ENCODE data around the gene KCNK18.

Gene KCNK18

DNA sequence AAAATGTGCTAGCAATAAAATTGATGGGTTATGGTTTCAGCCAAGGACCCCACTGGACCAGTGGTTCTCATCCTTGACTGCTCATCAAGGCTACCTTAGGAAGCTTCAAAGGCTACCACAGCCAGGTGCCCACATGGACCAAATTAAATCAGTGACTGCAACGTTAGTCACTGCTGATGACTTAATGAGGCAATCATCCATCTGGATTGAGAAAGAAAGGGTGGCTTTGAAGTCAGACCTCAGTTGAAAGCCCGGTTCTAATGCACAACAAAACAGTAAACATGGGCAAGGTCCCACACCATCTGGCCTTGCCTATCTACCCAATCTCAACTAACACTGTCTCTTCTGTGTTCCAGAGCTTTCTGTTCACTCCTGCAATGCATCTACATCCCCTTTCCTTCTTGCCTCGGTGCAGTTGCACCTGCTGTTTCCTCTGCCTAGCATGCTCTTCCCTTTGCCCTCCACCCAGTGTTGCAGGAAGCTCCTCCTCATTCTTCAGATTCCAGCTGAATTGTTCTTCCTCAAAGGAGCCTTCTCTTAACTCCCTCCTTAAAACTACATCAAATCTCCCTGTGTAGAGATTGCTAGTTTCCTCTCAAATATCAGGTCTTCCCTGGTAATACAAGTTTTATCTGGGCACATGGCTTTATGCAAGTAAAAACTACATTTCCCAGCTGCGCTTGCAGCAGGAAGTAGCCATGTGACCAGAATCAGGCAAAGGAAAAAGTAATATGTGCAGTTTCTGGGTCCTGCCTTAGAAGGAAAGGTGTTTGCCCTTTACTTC is 10.3 kb upstream of the KCNK18 start:
- peaks cover 5% of the 10 kb centered on the region for H3K9me3 Mint-ChIP-seq

DNA sequence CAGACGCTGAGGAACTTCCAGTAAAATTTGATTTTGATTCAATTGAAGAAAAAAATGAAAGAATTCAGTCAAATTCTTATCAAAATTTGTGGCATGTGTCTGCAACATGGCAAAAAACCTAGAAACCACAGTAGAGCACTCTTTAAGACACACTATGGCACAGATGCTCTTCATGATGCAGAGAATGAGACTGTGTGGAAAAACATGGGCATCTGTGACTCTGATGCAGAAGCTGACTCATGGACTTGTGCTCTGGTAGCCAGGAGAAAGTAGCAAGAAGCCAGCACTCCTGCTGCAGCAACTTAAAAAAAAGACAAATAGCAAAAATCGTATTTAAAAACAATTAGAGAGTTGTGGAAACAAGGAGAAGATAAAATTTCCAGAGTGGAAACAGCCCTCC is 8.9 kb upstream of the KCNK18 start:
- Mint-ChIP-seq H3K4me1 (ENCODE audit: low read depth) (no peaks in the 10 kb centered on the region), H3K36me3 (ENCODE audit: low read depth) (no peaks in the 10 kb centered on the region), H3K27ac (no peak overlapping the region), H3K4me3 (no peak overlapping the region), H3K27me3 (ENCODE audit: low read depth) (no peaks in the 10 kb centered on the region), H3K9me3 (peaks cover 5% of the 10 kb centered on the region)

More for the DNA sequence above, 10.3 kb upstream of the KCNK18 start:
- no peaks in the 10 kb centered on the region for H3K36me3 Mint-ChIP-seq (ENCODE audit: low read depth)
- no peaks in the 10 kb centered on the region for H3K4me1 Mint-ChIP-seq (ENCODE audit: low read depth)
- H3K27me3 Mint-ChIP-seq (ENCODE audit: low read depth) = no peaks in the 10 kb centered on the region
- no peak overlapping the region for H3K27ac Mint-ChIP-seq
- no peak overlapping the region for H3K4me3 Mint-ChIP-seq

DNA sequence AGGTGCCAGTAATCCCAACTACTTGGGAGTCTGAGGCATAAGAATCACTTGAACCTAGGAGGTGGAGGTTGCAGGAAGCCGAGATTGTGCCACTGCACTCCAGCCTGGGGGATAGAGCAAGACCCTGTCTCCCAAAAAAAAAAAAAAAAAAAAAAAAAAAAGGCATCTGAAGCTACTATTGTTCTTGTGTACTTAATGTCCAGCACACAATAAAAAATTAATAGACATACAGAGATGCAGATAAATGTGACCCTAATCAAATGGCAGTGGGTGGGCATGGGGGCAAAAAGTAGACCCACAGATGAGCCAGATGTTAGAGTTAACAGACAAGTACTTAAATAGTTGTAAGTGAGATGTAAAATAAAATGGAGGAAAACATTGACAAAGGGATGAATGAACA is 7.7 kb upstream of the KCNK18 start:
- Mint-ChIP-seq H3K4me3 (no peak overlapping the region), H3K9me3 (peaks cover 5% of the 10 kb centered on the region), H3K27me3 (ENCODE audit: low read depth) (no peaks in the 10 kb centered on the region), H3K27ac (no peak overlapping the region), H3K36me3 (ENCODE audit: low read depth) (no peaks in the 10 kb centered on the region), H3K4me1 (ENCODE audit: low read depth) (no peaks in the 10 kb centered on the region)

DNA sequence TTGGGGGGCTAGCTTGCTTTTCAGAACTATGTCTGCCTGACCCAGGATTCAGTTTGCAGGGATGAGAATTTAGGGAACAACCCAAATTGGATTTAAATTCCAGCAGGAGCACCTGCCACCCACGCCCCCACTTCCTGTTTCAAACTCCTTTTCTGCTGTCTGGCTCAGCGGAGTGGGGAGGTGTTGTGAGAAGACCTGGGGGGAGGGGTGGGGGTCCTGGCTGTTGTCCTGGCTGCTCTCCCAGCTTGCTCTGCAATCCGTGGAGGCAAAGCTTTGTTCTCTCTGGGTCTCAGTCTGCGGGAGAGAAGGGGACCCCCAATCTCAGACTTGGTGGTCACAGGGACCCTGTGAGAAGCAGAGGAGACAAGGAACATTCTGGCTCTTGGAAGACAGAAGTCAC is 799 bp downstream of the KCNK18 start:
- H3K27ac Mint-ChIP-seq = no peak overlapping the region
- no peak overlapping the region for H3K4me3 Mint-ChIP-seq

DNA sequence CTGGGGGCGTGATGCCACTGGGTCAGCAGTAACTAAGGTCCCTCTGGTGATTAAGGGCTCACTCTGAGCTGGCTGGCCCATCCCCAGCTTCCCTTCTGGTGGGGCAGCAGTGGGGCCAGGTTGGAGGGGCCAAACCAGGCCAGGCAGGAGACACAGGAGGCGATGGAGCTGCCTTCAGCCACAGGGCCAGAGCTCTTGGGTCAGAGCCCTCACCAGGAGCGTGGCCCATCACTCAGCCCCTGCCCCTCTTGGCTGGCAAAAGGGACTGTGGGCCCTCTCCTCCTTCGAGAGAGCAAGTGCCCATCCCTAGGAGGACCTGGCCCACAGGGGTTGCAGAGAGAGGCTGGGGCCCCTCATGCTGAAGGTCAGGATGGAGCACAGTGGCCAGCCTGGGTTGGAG is 4.5 kb downstream of the KCNK18 start:
- H3K4me3 Mint-ChIP-seq = no peak overlapping the region
- no peaks in the 10 kb centered on the region for H3K36me3 Mint-ChIP-seq (ENCODE audit: low read depth)
- H3K27ac Mint-ChIP-seq = no peak overlapping the region
- no peaks in the 10 kb centered on the region for H3K9me3 Mint-ChIP-seq
- H3K27me3 Mint-ChIP-seq (ENCODE audit: low read depth) = no peaks in the 10 kb centered on the region
- H3K4me1 Mint-ChIP-seq (ENCODE audit: low read depth) = no peaks in the 10 kb centered on the region

More for the DNA sequence above, 799 bp downstream of the KCNK18 start:
- no peaks in the 10 kb centered on the region for H3K9me3 Mint-ChIP-seq
- H3K27me3 Mint-ChIP-seq (ENCODE audit: low read depth) = no peaks in the 10 kb centered on the region
- no peaks in the 10 kb centered on the region for H3K4me1 Mint-ChIP-seq (ENCODE audit: low read depth)
- H3K36me3 Mint-ChIP-seq (ENCODE audit: low read depth) = no peaks in the 10 kb centered on the region

DNA sequence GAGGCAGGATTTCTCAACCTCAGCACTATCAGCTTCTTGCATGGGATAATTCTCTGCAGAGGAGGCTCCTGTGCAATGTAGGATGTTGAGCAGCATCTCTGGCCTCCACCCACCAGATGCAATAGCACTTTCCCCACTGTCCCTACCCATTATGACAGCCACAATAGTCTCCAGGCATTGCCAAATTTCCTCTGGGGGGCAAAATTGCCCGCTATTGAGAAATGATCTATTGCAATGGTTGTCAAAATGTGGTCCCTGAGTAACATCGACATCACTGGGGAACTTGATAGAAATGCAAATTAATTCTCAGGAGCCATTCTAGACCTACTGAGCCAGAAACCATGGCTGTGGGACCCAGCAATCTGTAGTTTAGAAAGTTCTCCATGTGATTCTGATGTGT is 7.0 kb downstream of the KCNK18 start:
- no peaks in the 10 kb centered on the region for H3K36me3 Mint-ChIP-seq (ENCODE audit: low read depth)
- no peaks in the 10 kb centered on the region for H3K9me3 Mint-ChIP-seq
- H3K4me3 Mint-ChIP-seq = no peak overlapping the region
- H3K4me1 Mint-ChIP-seq (ENCODE audit: low read depth) = no peaks in the 10 kb centered on the region
- no peak overlapping the region for H3K27ac Mint-ChIP-seq
- no peaks in the 10 kb centered on the region for H3K27me3 Mint-ChIP-seq (ENCODE audit: low read depth)

DNA sequence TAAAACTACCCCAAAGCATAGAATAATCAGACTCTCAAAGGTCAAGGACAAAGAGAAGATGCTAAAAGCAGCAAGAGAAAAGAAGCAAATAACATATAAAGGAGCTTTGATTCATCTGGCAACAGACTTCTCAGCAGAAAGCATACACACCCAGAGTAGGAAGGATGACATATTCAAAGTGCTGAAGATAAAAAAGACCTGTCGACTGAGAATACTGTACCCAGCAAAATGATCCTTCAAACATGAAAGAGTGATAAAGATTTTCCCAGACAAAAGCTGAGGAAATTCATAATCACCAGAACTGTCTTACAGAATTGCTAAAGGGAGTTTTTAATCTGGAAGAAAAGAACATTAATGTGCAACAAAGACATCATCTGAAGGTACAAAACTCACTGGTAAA is 14.9 kb downstream of the KCNK18 start:
- no peak overlapping the region for H3K27ac Mint-ChIP-seq
- H3K36me3 Mint-ChIP-seq (ENCODE audit: low read depth) = no peaks in the 10 kb centered on the region
- no peak overlapping the region for H3K4me3 Mint-ChIP-seq
- H3K27me3 Mint-ChIP-seq (ENCODE audit: low read depth) = peaks cover 27% of the 10 kb centered on the region
- H3K9me3 Mint-ChIP-seq = peaks cover 7% of the 10 kb centered on the region
- H3K4me1 Mint-ChIP-seq (ENCODE audit: low read depth) = peaks cover 2% of the 10 kb centered on the region

DNA sequence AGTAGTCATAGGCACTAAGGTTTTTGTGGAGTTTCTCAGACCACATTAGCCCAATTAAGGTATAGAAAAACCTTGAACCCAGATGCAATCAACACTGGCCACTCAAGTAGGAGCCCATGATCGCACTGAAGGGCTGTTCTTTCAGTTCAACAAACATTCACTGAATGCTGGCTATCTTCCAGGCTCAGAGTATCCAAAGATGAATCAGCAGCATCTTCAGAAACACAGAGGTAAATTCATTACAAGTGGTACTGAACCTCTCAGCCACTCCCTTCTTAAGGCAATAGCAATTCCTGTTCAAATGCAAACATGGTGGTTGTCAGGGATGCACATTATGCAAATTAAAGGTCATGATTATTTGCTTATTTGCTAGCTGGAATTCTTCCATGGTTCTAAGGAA is 17.1 kb downstream of the KCNK18 start:
- no peaks in the 10 kb centered on the region for H3K36me3 Mint-ChIP-seq (ENCODE audit: low read depth)
- H3K9me3 Mint-ChIP-seq = peaks cover 7% of the 10 kb centered on the region
- H3K4me3 Mint-ChIP-seq = no peak overlapping the region
- peaks cover 34% of the 10 kb centered on the region for H3K27me3 Mint-ChIP-seq (ENCODE audit: low read depth)
- no peak overlapping the region for H3K27ac Mint-ChIP-seq
- H3K4me1 Mint-ChIP-seq (ENCODE audit: low read depth) = peaks cover 2% of the 10 kb centered on the region

DNA sequence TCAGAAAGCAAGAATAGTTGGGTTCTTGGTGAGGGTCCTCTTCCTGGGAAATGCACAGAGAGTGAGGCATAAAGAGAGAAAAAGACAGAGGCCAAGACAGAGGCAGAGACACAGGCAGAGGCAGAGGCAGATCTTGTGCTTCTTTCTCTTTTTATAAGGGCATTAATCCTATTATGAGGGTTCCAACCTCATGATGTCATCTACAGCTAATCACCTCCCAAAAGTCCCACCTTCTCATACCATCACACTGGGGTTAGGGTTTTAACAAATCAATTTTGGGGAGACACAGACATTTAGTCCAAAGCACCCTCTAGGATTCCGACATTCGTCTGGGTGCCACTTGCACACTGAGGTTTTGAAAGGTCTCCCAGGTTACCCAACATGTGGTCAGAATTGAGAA is 17.8 kb downstream of the KCNK18 start:
- Mint-ChIP-seq H3K4me1 (ENCODE audit: low read depth) (peaks cover 2% of the 10 kb centered on the region), H3K4me3 (no peak overlapping the region), H3K27ac (no peak overlapping the region), H3K36me3 (ENCODE audit: low read depth) (no peaks in the 10 kb centered on the region), H3K9me3 (peaks cover 7% of the 10 kb centered on the region), H3K27me3 (ENCODE audit: low read depth) (peaks cover 34% of the 10 kb centered on the region)

DNA sequence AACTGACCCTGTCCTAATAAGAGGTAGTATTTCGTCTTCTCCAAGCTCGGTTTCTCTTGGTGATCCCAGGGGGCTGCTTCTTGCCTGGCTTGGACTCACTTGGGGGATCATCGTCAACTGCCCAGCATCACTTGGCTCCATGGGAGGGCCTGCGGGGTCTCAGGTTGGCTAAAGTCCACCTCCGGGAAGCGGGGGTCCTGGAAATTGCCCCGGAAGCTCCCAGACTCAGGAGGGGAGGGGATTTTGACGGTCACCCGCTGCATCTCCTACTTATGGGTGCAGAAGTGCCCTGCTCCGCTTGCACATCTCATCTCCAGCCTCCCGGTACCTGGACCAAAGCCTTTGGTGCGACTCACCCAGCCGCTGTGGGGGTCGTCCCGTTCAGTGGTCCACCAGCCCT is 18.7 kb downstream of the KCNK18 start:
- H3K27ac Mint-ChIP-seq = no peak overlapping the region
- no peak overlapping the region for H3K4me3 Mint-ChIP-seq

DNA sequence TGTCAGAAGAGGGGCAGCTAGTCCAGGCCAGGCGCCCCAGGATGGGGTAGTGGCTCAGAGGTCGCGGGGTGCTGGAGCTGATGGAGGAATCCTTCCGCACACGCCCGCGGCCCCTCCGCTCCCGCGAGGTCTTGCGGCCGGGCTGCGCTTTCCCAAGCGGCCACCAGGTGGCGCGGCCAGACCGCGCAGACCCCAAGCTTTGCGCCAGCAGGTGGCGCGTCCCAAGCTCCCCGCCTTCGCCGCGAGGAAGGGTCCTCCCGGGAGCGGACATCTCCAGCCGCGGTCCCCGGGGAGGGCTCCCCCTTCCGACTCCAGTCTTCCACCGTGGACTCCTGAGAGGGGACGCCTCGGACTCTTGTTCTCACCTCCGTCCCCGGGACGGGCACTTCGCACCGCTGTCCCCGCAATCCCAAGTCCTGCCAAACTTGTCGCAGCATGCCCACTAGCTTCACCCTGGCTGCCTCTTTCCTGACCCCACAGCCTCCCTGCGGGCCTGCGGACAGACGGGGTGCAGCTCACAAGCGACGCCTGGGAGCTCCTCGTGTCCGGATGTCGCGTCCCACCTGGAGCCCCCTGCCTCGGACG is 19.4 kb downstream of the KCNK18 start:
- Mint-ChIP-seq H3K36me3 (ENCODE audit: low read depth) (no peaks in the 10 kb centered on the region), H3K4me3 (peak overlapping the region; percentile 73), H3K9me3 (peaks cover 5% of the 10 kb centered on the region), H3K27ac (no peak overlapping the region), H3K4me1 (ENCODE audit: low read depth) (peaks cover 2% of the 10 kb centered on the region), H3K27me3 (ENCODE audit: low read depth) (peaks cover 27% of the 10 kb centered on the region)

More for the DNA sequence above, 18.7 kb downstream of the KCNK18 start:
- Mint-ChIP-seq H3K27me3 (ENCODE audit: low read depth) (peaks cover 34% of the 10 kb centered on the region), H3K9me3 (peaks cover 7% of the 10 kb centered on the region), H3K4me1 (ENCODE audit: low read depth) (peaks cover 2% of the 10 kb centered on the region), H3K36me3 (ENCODE audit: low read depth) (no peaks in the 10 kb centered on the region)

DNA sequence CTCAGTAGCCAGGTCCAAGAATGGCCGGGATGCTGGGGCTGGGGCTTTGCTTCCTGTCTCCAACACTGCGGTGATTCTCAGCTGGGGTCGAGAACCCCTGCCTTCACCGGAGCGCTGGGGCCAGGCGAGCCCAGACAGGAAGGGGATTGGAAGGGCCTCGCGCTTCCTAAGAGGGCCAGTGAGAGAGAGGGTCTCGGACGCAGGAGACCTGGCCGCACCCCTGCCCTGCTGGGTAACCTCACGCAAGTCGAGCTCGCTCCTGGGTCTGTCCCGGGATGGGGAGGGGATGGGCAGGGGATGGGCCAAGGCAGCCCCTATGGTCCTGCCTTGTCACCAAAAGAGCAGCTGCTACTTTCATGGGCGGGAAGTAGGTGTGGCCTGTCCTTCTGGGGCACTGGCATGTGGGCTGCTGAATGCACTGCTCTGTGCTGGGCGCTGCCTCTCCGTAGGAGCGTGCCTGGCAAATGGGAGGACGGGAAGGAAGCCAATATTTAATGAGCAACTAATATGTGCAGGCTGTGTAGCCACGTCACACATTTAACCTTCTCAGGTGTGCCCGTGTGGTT is 20.0 kb downstream of the KCNK18 start:
- H3K27me3 Mint-ChIP-seq (ENCODE audit: low read depth) = peaks cover 21% of the 10 kb centered on the region
- no peaks in the 10 kb centered on the region for H3K9me3 Mint-ChIP-seq
- H3K36me3 Mint-ChIP-seq (ENCODE audit: low read depth) = no peaks in the 10 kb centered on the region
- H3K4me3 Mint-ChIP-seq = peak overlapping the region; percentile 73
- no peak overlapping the region for H3K27ac Mint-ChIP-seq
- peaks cover 2% of the 10 kb centered on the region for H3K4me1 Mint-ChIP-seq (ENCODE audit: low read depth)

DNA sequence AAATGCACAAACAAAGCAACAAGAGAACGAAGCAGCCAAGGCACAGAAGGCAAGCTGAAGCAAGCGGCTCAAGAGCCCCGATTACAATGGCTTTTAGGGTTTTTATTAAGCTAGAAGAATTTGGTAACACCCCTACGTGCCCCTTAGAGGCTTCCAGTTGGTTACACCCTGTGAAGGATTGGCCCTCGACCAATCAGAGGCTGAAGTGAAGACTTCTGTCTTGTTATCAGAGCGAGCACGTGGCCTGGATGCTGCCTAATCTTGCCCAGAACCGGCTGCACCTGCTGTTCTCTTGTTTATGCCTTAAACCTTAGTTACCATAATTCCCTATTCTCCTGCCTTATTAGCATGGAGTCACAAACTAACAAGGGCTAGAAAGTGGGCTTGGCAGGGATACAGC is 21.4 kb downstream of the KCNK18 start:
- H3K27ac Mint-ChIP-seq = no peak overlapping the region
- no peaks in the 10 kb centered on the region for H3K36me3 Mint-ChIP-seq (ENCODE audit: low read depth)
- no peak overlapping the region for H3K4me3 Mint-ChIP-seq
- peaks cover 2% of the 10 kb centered on the region for H3K4me1 Mint-ChIP-seq (ENCODE audit: low read depth)
- H3K9me3 Mint-ChIP-seq = no peaks in the 10 kb centered on the region
- peaks cover 21% of the 10 kb centered on the region for H3K27me3 Mint-ChIP-seq (ENCODE audit: low read depth)

DNA sequence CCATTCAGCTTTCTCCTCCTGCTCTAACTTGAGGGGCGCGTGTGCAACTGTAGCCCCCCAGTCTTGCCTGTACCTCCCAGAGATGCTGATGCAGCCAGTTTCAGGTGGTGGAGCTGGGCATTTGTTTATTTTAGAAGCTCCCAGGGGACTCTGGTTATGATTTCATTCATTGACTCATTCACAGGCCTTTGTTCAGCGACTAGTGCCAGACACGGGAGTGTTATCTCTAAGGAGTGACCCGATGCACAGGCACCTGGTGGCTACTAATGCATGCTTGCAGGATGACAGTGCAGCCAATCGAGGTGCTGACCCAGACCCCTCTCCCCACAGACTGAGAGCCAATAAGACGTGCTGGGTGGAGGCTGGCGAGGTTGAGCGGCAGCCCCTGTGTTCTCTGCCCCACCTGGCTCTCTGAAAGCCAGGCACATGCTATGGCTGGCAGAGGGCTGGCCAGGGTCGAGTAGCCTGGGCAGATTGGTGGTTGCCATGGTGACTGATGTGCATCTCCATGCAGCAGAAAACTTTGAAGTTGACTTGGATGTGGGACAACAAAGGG is 23.9 kb downstream of the KCNK18 start:
- no peaks in the 10 kb centered on the region for H3K36me3 Mint-ChIP-seq (ENCODE audit: low read depth)
- H3K27me3 Mint-ChIP-seq (ENCODE audit: low read depth) = peaks cover 7% of the 10 kb centered on the region
- H3K9me3 Mint-ChIP-seq = no peaks in the 10 kb centered on the region
- no peak overlapping the region for H3K27ac Mint-ChIP-seq
- H3K4me3 Mint-ChIP-seq = no peak overlapping the region
- peaks cover 1% of the 10 kb centered on the region for H3K4me1 Mint-ChIP-seq (ENCODE audit: low read depth)

DNA sequence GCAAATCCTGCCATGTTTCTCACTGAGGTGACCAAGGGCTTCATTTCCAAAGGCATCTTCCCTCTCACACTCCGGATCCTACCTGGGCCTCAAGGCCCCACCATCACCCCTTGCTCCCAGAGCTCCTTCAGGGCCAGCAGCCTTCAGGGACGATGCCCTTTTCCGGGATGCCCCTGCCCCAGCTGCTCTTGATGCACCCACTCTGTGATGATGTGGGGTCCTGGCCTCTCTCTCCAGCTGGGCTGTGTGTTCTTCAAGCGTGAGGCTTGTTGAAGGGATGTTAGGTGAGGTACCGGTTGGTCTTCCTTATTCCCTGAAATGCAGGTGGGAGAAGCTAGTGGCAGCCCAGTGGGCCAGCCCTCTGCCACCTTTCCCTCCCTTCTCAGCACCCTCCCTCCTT is 25.3 kb downstream of the KCNK18 start:
- H3K27ac Mint-ChIP-seq = no peak overlapping the region
- H3K27me3 Mint-ChIP-seq (ENCODE audit: low read depth) = peaks cover 5% of the 10 kb centered on the region

More for the DNA sequence above, 25.3 kb downstream of the KCNK18 start:
- Mint-ChIP-seq H3K4me1 (ENCODE audit: low read depth) (no peaks in the 10 kb centered on the region), H3K9me3 (no peaks in the 10 kb centered on the region), H3K36me3 (ENCODE audit: low read depth) (no peaks in the 10 kb centered on the region), H3K4me3 (no peak overlapping the region)

Measured in T-helper 1 cell treated with Interleukin-12 subunit alpha and Interleukin-12 subunit beta and Interleukin-4 antibody, amounts not matched to agents 30 μg/mL and 1 μg/mL, for 36 hours (primary cell).